NB4 (cell line): ENCODE results near the gene MEPCE.

Source experiments
- CTCF ChIP-seq: IDR thresholded peaks from one replicate; pipeline ENCODE4 v1.5.1; 2012; ENCODE audit warnings: low read depth, low read length
- POLR2A ChIP-seq: IDR thresholded peaks from 2 replicates; pipeline ENCODE4 v1.6.1; 2011; ENCODE audit warnings: mild to moderate bottlenecking; ENCODE audit not compliant: insufficient read length; ENCODE audit errors: extremely low read depth

DNA sequence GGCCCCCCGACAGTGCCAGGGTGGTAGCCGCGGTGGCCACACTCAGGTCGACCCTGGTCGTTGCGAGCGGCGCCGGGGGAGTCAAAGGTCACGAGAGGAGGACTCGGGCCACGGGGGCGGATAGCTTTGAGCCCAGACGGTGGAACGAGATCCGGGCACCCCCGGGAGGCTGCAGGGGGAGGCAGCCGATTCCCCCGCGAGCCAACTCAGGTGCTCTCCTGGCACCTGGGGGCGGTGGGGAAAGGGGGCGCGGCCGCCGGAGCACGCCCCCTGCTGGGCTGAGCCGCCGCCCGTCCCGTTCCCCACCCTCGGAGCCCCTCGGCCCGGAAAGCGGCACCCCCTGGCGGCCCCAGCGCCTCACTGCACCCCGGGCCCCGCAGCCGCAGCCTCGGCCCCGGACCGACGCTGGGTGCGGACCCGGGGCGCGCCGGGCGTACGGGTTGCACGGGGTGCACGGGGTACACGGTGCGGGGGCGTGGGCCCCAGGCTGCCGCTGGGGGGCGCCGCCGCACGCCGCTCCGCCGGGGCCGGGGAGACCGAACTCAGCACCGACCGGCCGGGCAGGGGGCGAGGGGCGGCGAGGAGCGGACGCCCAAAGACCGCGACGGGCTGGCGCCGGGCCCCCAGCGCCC is 53.6 kb downstream of the MEPCE start:
- TF ChIP-seq POLR2A (no peak), CTCF (peak; percentile 73)
